K562 (cell line): ENCODE data around the gene ANKMY2. TPM values are rescaled to one million over a fixed set of nuclear protein-coding genes. Genes with fewer than 3 reads are reported as not detected.

Source experiments
- CREBBP ChIP-seq: IDR thresholded peaks from one replicate; pipeline ENCODE4 v1.6.1; 2012; ENCODE audit warnings: low read depth, mild to moderate bottlenecking, control low read depth, inconsistent platforms, low read length
- E2F5 ChIP-seq: sonication (generic); formaldehyde crosslinking; IDR thresholded peaks from 2 replicates; pipeline ENCODE4 v1.8.0; 2022; ENCODE audit warnings: mild to moderate bottlenecking, missing genetic modification reagents
- ELK1 ChIP-seq: sonication (generic); formaldehyde crosslinking; IDR thresholded peaks from 2 replicates; pipeline ENCODE4 v1.8.1; 2022; ENCODE audit warnings: missing genetic modification reagents
- HDGF ChIP-seq: fragments of 450-650 bp; IDR thresholded peaks from 2 replicates; pipeline ENCODE4 v1.6.1; 2016
- MTA3 ChIP-seq: fragments of 450-650 bp; formaldehyde crosslinking; IDR thresholded peaks from 2 replicates; pipeline ENCODE4 v1.6.1; 2017; ENCODE audit warnings: mild to moderate bottlenecking, borderline replicate concordance
- NKRF ChIP-seq: fragments of 450-650 bp; IDR thresholded peaks from 2 replicates; pipeline ENCODE4 v1.6.1; 2016; ENCODE audit warnings: borderline replicate concordance
- NUFIP1 ChIP-seq: fragments of 450-650 bp; IDR thresholded peaks from 2 replicates; pipeline ENCODE4 v1.6.1; 2018; ENCODE audit not compliant: partially characterized antibody
- PATZ1 ChIP-seq: fragments of 250-450 bp; sonication (Bioruptor Pico); IDR thresholded peaks from 2 replicates; pipeline ENCODE4 v1.5.0; 2020; ENCODE audit warnings: mild to moderate bottlenecking, borderline replicate concordance
- POLR2B ChIP-seq: fragments of 450-650 bp; IDR thresholded peaks from 2 replicates; pipeline ENCODE4 v1.6.1; 2018; ENCODE audit warnings: low read depth; ENCODE audit not compliant: partially characterized antibody
- RBM15 ChIP-seq: fragments of 200-400 bp; formaldehyde crosslinking; IDR thresholded peaks from 2 replicates; pipeline ENCODE4 v1.6.1; 2018; ENCODE audit warnings: mild to moderate bottlenecking, low read length, moderate library complexity; ENCODE audit not compliant: insufficient read depth
- RBM22 ChIP-seq: fragments of 200-400 bp; formaldehyde crosslinking; IDR thresholded peaks from 2 replicates; pipeline ENCODE4 v1.6.1; 2018; ENCODE audit warnings: low read length, low read depth; ENCODE audit not compliant: poor library complexity, severe bottlenecking
- RFX7 ChIP-seq: fragments of 250-450 bp; sonication (Bioruptor Pico); IDR thresholded peaks from 2 replicates; pipeline ENCODE4 v1.5.1; 2021; ENCODE audit warnings: mild to moderate bottlenecking
- TAF15 ChIP-seq: fragments of 200-400 bp; formaldehyde crosslinking; IDR thresholded peaks from 2 replicates; pipeline ENCODE4 v1.6.1; 2017; ENCODE audit warnings: mild to moderate bottlenecking, low read depth, low read length, moderate library complexity
- TFE3 ChIP-seq: fragments of 450-650 bp; formaldehyde crosslinking; IDR thresholded peaks from 2 replicates; pipeline ENCODE4 v1.4.0; 2020; ENCODE audit warnings: mild to moderate bottlenecking, mixed read lengths
- THRAP3 ChIP-seq: fragments of 450-650 bp; IDR thresholded peaks from 2 replicates; pipeline ENCODE4 v1.6.1; 2016; ENCODE audit warnings: mild to moderate bottlenecking, inconsistent platforms, borderline replicate concordance
- ZBTB2 ChIP-seq: fragments of 450-650 bp; IDR thresholded peaks from 2 replicates; pipeline ENCODE4 v1.6.1; 2016; ENCODE audit warnings: antibody characterized with exemption
- ZNF124 ChIP-seq: sonication (generic); formaldehyde crosslinking; IDR thresholded peaks from 2 replicates; pipeline ENCODE4 v1.8.1; 2022; ENCODE audit warnings: missing genetic modification reagents
- ZNF354B ChIP-seq: fragments of 250-450 bp; sonication (Bioruptor Pico); IDR thresholded peaks from 2 replicates; pipeline ENCODE4 v1.4.0; 2020
- polyA plus RNA-seq, 8 experiments: library from polyadenylated mRNA; depleted of rRNA in 4 of 8; stranded (reverse) in 5 of 8; unstranded in 3 of 8; fragments of >200 nt; fragmentation: Nextera tagmentation in 2 of 8; fragmentation: Illumina TruSeq in 1 of 8; extraction: Ambion mirVana in 2 of 8; extraction: Trizol in 1 of 8; gene quantifications; 2 replicates each; pipeline versions ENCODE4 v1.2.1 to v1.2.3, GENCODE V29; 2011 to 2014; ENCODE audit warnings: inconsistent platforms in 1 of 8, missing spikeins in 1 of 8
- total RNA-seq, 7 experiments: library from RNA; depleted of rRNA in 6 of 7; stranded (reverse); fragments of >200 nt in 6 of 7; fragmentation: Illumina TruSeq in 2 of 7; extraction: Trizol in 2 of 7; gene quantifications; 2 replicates each; pipeline versions ENCODE4 v1.2.1 to v1.2.3, GENCODE V29; 2011 to 2021; ENCODE audit warnings: low replicate concordance in 1 of 7

The ANKMY2 gene
- total and polyA plus RNA-seq, 9 of the 15 experiments (the other 6 are each of a cell fraction or from before 2014, with no cell fraction given): 38.9 to 71.5 (median 48.8) TPM

- TF ChIP-seq ZBTB2 (no peak), ZNF124 (CRISPR knock-in tag) (no peak), MTA3 (0 out of 2 replicates have a peak, but pooled peaks have one; percentile 67), TFE3 (no peak), ZNF354B (0 out of 2 replicates have a peak, but pooled peaks have one; percentile 56), RBM22 (no peak), THRAP3 (no peak), E2F5 (CRISPR knock-in tag) (no peak), RBM15 (no peak), POLR2B (no peak), PATZ1 (no peak; the same call in 1 of the 2 replicates), CREBBP (no peak), ELK1 (CRISPR knock-in tag) (no peak), RFX7 (CRISPR knock-in tag) (no peak), TAF15 (no peak), NUFIP1 (peak; percentile 25), HDGF (no peak), NKRF (no peak)
Measured at GRCh38 chr7:16668049-16668858, 22.7 kb upstream of the ANKMY2 start (continued).
